EL (cell line): ENCODE measurements around the gene HSD17B2.
"Not testable (repeated sequence)": the region's sequence is repeated elsewhere in the genome, so short reads cannot be mapped to it uniquely, and the experiment has no call there.

Experiments
- DNase-seq: peaks from one replicate; pipeline ENCODE4 v3.0.0-alpha.2; 2016

The HSD17B2 gene

GRCh38 chr16:82136956-82137821 is 102.1 kb downstream of the HSD17B2 start:
- DNase-seq, result no peak

- DNase-seq, result no peak
These were observed 102.7 kb downstream of the HSD17B2 start for GRCh38 chr16:82137822-82138167.

DNA sequence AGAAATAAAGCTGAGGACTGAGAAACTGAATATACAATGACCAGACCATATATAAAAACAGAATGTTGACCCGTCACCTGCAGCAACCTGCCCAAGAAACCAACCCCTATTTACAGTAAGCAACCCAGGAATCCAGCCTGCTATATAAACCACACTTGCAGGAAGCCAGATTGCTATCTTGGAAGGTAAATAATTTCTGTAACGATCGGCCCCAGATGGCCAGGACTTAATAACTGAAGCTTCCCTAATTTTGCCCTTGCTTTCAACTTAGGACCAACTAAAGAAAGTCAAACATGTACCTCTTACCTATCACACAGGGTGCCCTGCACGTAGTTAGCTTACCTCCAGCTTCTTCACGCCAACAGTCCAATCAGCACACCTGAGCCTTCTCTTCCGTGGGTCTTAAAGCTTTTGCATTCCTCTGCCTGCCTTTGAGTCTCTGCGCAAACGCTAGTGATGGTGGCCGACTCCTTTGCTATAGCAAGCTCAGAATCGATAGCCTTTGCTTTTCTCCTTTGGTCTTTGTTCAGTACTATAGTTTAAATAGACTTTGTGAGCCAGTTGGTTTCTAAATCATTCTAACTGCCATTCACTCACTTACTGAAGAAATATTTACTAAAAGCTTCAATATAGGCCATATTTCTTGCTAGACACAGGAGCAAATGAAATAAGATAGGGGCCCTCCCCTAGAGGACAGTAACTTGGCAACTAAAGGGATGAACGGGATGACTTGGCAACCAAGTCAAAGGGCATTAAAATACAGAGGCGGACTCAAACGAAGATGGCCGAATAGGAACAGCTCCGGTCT is 103.6 kb downstream of the HSD17B2 start:
- no peak for DNase-seq

- DNase-seq, result not testable (repeated sequence)
These were observed 104.2 kb downstream of the HSD17B2 start for GRCh38 chr16:82139286-82139571.

DNA sequence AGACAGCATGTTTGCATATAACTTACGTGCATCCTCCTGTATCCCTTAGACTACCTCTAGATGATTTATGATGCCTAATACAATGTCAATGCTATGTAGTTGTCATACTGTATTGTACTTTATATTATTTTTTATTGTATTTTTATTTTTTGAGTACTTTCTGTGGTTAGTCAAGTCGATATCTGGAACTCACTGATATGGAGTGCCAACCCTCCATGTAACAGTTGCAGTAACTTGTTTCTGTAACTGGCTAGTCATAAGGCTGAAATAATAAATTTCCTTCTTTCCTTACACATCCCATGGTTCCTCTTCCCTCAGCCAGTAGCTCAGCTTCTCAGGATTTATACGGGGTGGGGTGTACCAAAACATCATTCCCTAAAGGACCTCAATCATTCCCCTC is 111.5 kb downstream of the HSD17B2 start:
- DNase-seq, result no peak

GRCh38 chr16:82146957-82147356 is 111.9 kb downstream of the HSD17B2 start:
- DNase-seq, result no peak

DNA sequence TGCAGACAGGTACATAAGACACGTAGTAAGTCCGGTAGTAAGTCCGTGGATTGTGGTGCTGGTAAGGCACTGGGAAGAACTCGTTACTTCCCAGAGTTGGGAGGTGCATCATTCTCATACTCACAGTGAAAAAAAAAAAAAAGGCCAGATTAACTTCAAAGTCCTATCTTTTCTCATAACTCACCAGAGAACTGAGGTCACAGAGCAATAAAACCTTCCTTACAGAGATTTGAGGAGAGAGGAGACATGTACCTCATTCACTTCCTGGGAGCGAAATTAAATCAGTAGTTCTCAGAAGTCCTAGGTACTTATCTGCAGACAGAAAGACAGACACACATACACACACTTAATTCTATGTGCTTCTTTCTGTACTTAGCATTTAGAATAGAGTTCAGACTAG is 112.5 kb downstream of the HSD17B2 start:
- no peak for DNase-seq
